D721Med (cell line): ENCODE results near the gene CYP27C1.

Experiments used
- DNase-seq: peaks from one replicate; pipeline ENCODE4 v3.0.0; 2011; ENCODE audit warnings: low spot score; ENCODE audit not compliant: insufficient read length
- FAIRE-seq: peaks from 2 replicates; lab custom pipeline; 2011; peaks lifted over from hg19 to GRCh38; lab: Jason Lieb, UNC
- CTCF ChIP-seq: IDR thresholded peaks from 2 replicates; pipeline ENCODE4 v1.5.1; 2012; ENCODE audit warnings: mild to moderate bottlenecking, control low read depth; ENCODE audit not compliant: insufficient read depth; ENCODE audit errors: missing control alignments

CYP27C1 gene

GRCh38 chr2:127139766-127140165 lies 80.3 kb downstream of the CYP27C1 start:
- no peak for TF ChIP-seq CTCF
- no peak for FAIRE-seq

GRCh38 chr2:127138281-127138680 lies 81.8 kb downstream of the CYP27C1 start:
- DNase-seq (no peak), FAIRE-seq (no peak)
- no peak for TF ChIP-seq CTCF

More at GRCh38 chr2:127139766-127140165, 80.3 kb downstream of the CYP27C1 start:
- no peak for DNase-seq

GRCh38 chr2:127137741-127138140 lies 82.4 kb downstream of the CYP27C1 start:
- DNase-seq, result no peak
- no peak for TF ChIP-seq CTCF
- FAIRE-seq, result no peak

- DNase-seq (no peak), FAIRE-seq (no peak)
- no peak for TF ChIP-seq CTCF
Observed at GRCh38 chr2:127137225-127137624, 82.9 kb downstream of the CYP27C1 start.

- DNase-seq, result no peak
- no peak for TF ChIP-seq CTCF
- FAIRE-seq, result no peak
Observed at GRCh38 chr2:127134833-127135830, 85.0 kb downstream of the CYP27C1 start.

GRCh38 chr2:127134235-127134634 lies 85.9 kb downstream of the CYP27C1 start:
- DNase-seq, result no peak
- no peak for FAIRE-seq
- no peak for TF ChIP-seq CTCF
